ENCODE results near the gene PRPSAP1.

- TF ChIP-seq CTCF (IDR thresholded peaks at IDR 0.05) (no peak), POLR2A (IDR thresholded peaks at IDR 0.05) (no peak)
Observed at GRCh38 chr17:76270770-76271668, 82.7 kb downstream of the PRPSAP1 start.

Measured in adrenal gland (tissue), 5 donors.